AG10803 (cell line): Measurements from ENCODE around the gene RPS4Y2.

Experiments used
- DNase-seq: peaks from one replicate; pipeline ENCODE4 v3.0.0; 2010; ENCODE audit warnings: low read depth
- H3K4me3 ChIP-seq: 2 replicates; pipeline ENCODE4 v1.5.1; 2011; ENCODE audit warnings: mild to moderate bottlenecking, low read length, control low read depth
- CTCF ChIP-seq: conservative IDR thresholded peaks from 2 replicates; pipeline ENCODE4 v1.5.1; 2011; ENCODE audit warnings: mild to moderate bottlenecking, low read length, control low read depth, inconsistent platforms

The RPS4Y2 gene

DNA sequence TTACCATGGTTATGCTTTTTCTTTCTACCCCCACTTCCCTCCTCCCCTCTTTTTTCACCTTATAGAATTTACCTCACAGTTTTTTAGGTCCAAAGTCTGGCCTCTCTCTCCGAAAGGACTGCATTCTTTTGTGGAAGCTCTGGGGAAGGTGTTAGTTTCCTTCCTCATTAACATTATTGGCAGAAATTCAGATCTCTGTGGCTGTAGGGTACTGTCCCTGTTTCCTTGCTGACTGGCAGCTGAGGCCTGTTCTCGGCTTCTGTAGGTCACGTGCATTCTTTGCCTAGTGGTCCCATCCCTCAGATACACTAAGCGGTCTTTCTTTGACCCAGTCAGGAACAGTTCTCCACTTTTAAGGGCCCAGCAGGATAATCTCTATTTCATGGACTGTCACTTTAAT is 25.5 kb downstream of the RPS4Y2 start:
- no peak overlapping the region for H3K4me3 ChIP-seq
- DNase-seq, result no peak
- no peak for TF ChIP-seq CTCF

GRCh38 chrY:20784965-20785364 is 29.1 kb downstream of the RPS4Y2 start:
- no peak for TF ChIP-seq CTCF
- no peak overlapping the region for H3K4me3 ChIP-seq
- no peak for DNase-seq

GRCh38 chrY:20787076-20787475 is 31.2 kb downstream of the RPS4Y2 start:
- H3K4me3 ChIP-seq, result no peak overlapping the region
- TF ChIP-seq CTCF, result no peak
- DNase-seq, result no peak

DNA sequence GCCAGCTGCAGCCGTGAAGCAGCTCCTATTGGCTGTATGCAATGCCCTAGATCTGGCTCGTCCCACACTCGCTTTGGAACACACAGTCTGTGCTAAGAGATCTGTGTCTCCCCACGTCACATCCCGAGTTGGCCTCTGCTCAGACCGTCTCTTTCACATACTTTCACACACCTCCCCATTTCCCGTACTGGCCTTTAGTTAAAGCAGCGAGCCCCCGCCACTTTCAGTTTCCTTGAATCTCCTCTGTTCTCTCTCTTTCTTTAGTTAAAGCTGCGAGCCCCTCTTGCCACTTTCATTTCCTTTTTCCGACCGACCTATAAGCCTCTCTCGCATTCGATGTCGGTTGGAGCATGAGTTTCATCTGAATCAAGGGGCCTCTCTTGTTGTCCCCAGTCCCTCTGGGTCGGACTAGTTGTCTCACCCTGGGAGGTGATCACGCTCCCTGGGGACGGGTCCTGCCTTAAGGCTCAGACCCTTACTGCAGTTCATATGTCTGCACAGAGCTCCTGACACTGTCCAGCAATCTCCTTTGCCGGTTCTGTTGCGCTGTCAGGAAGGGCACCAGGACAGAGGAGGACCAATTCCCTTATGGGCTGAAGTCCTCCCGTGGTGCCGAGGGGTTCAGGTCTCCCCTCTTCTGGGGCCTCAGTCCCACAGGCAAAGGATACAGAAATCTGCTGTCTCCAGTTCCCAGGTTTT is 42.6 kb downstream of the RPS4Y2 start:
- no peak overlapping the region for H3K4me3 ChIP-seq
- no peak for TF ChIP-seq CTCF
- no peak for DNase-seq

DNA sequence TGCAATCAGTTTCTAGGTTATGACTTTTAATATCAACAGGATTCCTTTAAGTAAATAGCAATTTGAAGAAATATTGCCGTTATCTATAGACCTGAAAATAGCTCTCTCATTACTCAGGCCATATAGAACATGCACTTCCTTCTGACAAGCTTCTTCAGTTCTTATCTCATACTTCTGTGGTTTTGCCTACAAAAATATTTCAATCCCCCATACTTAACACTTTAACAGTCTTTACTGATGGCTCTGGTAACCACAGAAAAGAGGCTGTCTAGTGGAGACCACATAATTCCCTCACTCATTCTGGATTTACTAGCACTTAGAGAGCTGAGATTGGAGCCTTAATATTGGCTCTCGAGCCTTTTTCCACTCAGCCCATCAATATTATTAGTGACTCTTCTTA is 46.8 kb downstream of the RPS4Y2 start:
- H3K4me3 ChIP-seq, result no peak overlapping the region
- no peak for TF ChIP-seq CTCF
- no peak for DNase-seq

DNA sequence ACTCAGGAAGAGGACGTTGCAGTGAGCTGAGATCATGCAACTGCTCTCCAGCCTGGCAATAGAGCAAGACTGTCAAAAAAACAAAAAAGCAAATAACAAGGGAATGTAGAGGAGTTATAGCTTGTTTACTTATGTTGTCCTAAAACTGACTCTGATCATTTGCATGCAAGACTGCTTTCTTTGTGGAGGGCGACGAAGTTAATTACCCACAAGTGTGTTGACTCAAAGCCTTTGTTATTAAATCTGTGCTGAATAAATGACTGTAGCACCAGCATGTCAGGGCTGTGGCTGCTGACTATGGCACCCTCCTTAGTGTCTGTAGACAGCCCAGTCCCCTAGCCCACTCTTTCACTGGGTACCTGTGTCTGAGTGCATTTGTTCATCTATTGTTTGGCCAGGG is 50.3 kb downstream of the RPS4Y2 start:
- TF ChIP-seq CTCF, result no peak
- no peak for DNase-seq
- H3K4me3 ChIP-seq, result no peak overlapping the region

DNA sequence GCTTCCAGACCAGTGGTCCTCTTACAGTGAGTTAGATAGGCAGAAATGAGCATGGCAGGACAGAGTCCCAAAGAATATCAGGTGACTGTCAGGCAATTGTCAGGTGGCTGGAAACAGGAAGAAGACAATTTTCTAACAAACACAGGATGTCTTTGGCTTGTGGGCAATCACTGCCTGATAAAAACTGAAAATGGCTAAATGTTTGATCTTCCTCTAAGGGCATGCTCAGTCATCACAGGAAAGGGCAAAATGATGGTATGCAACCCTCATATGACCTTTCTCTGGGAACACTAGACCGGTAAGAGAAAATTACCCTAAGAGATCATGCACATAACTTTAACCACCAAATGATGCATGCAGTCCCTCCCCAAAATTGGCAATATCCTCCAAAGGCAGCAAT is 57.6 kb downstream of the RPS4Y2 start:
- H3K4me3 ChIP-seq, result no peak overlapping the region
- DNase-seq, result no peak
- TF ChIP-seq CTCF, result no peak
